Activated naive CD4-positive, alpha-beta T cell treated with anti-CD3 and anti-CD28 coated beads for 36 hours (primary cell): Measurements from ENCODE around the gene DNAH3. TPM values are rescaled to one million over a fixed set of nuclear protein-coding genes. Genes with fewer than 3 reads are reported as not detected.
"Not testable (repeated sequence)": the region's sequence is repeated elsewhere in the genome, so short reads cannot be mapped to it uniquely, and the experiment has no call there.

Source experiments
- CTCF ChIA-PET: fragments of 350-600 bp; sonication (Branson Sonifier 250); formaldehyde crosslinking; loops from one replicate; lab custom pipeline; 2021; ENCODE audit warnings: antibody characterized with exemption; lab: Charles Lee
- DNase-seq: peaks from one replicate; pipeline ENCODE4 v3.0.0-alpha.2; 2020
- H3K27ac Mint-ChIP-seq: one replicate; pipeline ENCODE4 v1.8.0; 2021; ENCODE audit warnings: mild to moderate bottlenecking, mixed read lengths
- H3K27me3 Mint-ChIP-seq: one replicate; pipeline ENCODE4 v1.8.0; 2021; ENCODE audit warnings: low read depth, mixed read lengths
- H3K36me3 Mint-ChIP-seq: one replicate; pipeline ENCODE4 v1.8.0; 2021; ENCODE audit warnings: low read depth, mixed read lengths
- H3K4me1 Mint-ChIP-seq: one replicate; pipeline ENCODE4 v1.8.0; 2021; ENCODE audit warnings: low read depth, mixed read lengths
- H3K4me3 Mint-ChIP-seq: one replicate; pipeline ENCODE4 v1.8.0; 2021; ENCODE audit warnings: mild to moderate bottlenecking, moderate library complexity, mixed read lengths
- H3K9me3 Mint-ChIP-seq: one replicate; pipeline ENCODE4 v1.8.0; 2021; ENCODE audit warnings: mixed read lengths
- intact Hi-C: fragments of 100-400 bp; cut with micrococcal nuclease; formaldehyde crosslinking; loops from one replicate; pipeline ENCODE4 v1.15.1; 2023
- total RNA-seq, 2 experiments: library from RNA; stranded (reverse); gene quantifications; one replicate each; pipeline ENCODE4 v1.2.3, GENCODE V29; 2021

Gene DNAH3
- total RNA-seq, 2 experiments from 2014 or later, result not detected

- CTCF ChIA-PET, result no interaction called here
- Mint-ChIP-seq H3K4me1 (no peaks in the 10 kb centered on the region), H3K36me3 (no peaks in the 10 kb centered on the region), H3K27me3 (peaks cover under 1% of the 10 kb centered on the region), H3K4me3 (no peak overlapping the region), H3K27ac (no peak overlapping the region), H3K9me3 (no peaks in the 10 kb centered on the region)
- intact Hi-C loops, result no loop called here
- no peak for DNase-seq
These were observed 145.6 kb downstream of the DNAH3 start for GRCh38 chr16:21005008-21005407.

- CTCF ChIA-PET, result interaction anchor here (3.3 kb wide), 1 partner anchor 151 kb away, joined by 13 read pairs; no protein-coding TSS in a partner anchor
- Mint-ChIP-seq H3K4me3 (no peak overlapping the region), H3K4me1 (no peaks in the 10 kb centered on the region), H3K27ac (no peak overlapping the region), H3K36me3 (no peaks in the 10 kb centered on the region), H3K27me3 (no peaks in the 10 kb centered on the region), H3K9me3 (no peaks in the 10 kb centered on the region)
- DNase-seq, result peak; percentile 55
- intact Hi-C loops, result loop anchor here (1.0 kb wide), 1 partner anchor 151 kb away; no protein-coding TSS in a partner anchor
These were observed 149.4 kb downstream of the DNAH3 start for GRCh38 chr16:21001262-21001661.

DNA sequence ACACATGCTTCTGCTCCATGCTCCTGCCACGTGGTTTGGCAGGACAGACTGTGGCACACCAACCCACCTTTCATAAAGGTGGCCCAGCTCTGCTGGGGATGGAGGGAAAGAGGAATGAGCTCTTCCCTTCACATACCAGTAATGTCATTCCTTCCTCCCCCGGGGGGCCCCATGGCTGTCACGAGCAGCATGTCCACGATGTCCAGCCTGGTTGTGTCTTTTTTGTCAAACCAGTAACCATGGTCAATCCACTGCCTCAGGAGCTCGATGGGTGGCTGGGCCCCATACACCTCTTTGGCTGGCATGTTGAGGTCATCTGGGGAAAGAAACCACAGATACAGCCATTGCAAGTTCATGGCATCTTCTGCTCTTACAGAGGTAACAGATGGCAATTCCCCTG, 153.5 kb downstream of the DNAH3 start:
- H3K27me3 Mint-ChIP-seq, result no peaks in the 10 kb centered on the region
- H3K4me3 Mint-ChIP-seq, result no peak overlapping the region
- no peaks in the 10 kb centered on the region for H3K4me1 Mint-ChIP-seq
- no peaks in the 10 kb centered on the region for H3K9me3 Mint-ChIP-seq
- H3K36me3 Mint-ChIP-seq, result no peaks in the 10 kb centered on the region
- intact Hi-C loops, result no loop called here
- H3K27ac Mint-ChIP-seq, result no peak overlapping the region
- CTCF ChIA-PET, result no interaction called here
- DNase-seq, result no peak

GRCh38 chr16:20995711-20996110, 154.9 kb downstream of the DNAH3 start:
- intact Hi-C loops, result no loop called here
- H3K9me3 Mint-ChIP-seq, result no peaks in the 10 kb centered on the region
- no peak for DNase-seq
- H3K36me3 Mint-ChIP-seq, result no peaks in the 10 kb centered on the region
- no peak overlapping the region for H3K4me3 Mint-ChIP-seq
- H3K27ac Mint-ChIP-seq, result no peak overlapping the region
- CTCF ChIA-PET, result no interaction called here
- no peaks in the 10 kb centered on the region for H3K4me1 Mint-ChIP-seq
- no peaks in the 10 kb centered on the region for H3K27me3 Mint-ChIP-seq

DNA sequence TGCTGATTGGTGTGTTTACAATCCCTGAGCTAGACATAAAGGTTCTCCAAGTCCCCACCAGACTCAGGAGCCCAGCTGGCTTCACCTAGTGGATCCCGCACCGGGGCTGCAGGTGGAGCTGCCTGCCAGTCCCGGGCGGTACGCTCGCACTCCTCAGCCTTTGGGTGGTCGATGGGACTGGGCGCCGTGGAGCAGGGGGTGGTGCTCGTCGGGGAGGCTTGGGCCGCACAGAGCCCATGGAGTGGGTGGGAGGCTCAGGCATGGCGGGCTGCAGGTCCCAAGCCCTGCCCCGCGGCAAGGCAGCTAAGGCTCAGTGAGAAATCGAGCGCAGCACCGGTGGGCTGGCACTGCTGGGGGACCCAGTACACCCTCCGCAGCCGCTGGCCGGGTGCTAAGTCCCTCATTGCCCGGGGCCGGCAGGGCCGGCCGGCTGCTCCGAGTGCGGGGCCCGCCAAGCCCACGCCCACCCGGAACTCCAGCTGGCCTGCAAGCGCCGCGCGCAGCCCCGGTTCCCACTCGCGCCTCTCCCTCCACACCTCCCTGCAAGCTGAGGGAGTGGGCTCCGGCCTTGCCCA, 161.1 kb downstream of the DNAH3 start:
- H3K36me3 Mint-ChIP-seq, H3K4me1 Mint-ChIP-seq, DNase-seq, intact Hi-C loops, H3K27me3 Mint-ChIP-seq, H3K27ac Mint-ChIP-seq, H3K4me3 Mint-ChIP-seq, H3K9me3 Mint-ChIP-seq: not testable (repeated sequence)
- CTCF ChIA-PET, result interaction anchor here (0.6 kb wide), 1 partner anchor 964 kb away, joined by 3 read pairs; no protein-coding TSS in a partner anchor

DNA sequence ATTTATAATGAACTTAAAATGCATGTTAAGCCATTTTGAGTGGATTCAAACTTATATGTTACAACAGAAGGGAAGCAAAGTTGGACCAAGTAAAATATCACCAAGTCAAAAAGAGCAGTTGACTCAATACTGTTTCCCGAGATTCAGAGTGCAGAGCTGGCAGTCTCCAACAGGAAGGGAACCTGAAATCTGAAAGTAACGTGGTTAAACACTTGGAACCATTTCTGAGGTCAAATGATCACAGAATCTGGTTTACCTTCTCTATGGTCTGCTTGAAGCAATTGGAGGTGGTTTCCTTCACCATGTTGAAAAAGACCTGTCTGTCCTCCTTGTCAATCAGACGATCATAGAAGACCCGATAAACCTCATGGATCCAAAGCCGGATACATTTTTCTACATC, 163.6 kb downstream of the DNAH3 start:
- no peak for DNase-seq
- Mint-ChIP-seq H3K9me3 (no peaks in the 10 kb centered on the region), H3K4me1 (no peaks in the 10 kb centered on the region), H3K27me3 (no peaks in the 10 kb centered on the region), H3K4me3 (no peak overlapping the region), H3K27ac (no peak overlapping the region), H3K36me3 (no peaks in the 10 kb centered on the region)
- CTCF ChIA-PET, result no interaction called here
- intact Hi-C loops, result no loop called here

GRCh38 chr16:20984019-20984418, 166.6 kb downstream of the DNAH3 start:
- no peak overlapping the region for H3K27ac Mint-ChIP-seq
- CTCF ChIA-PET, result no interaction called here
- no peaks in the 10 kb centered on the region for H3K36me3 Mint-ChIP-seq

GRCh38 chr16:20976576-20976975, 174.1 kb downstream of the DNAH3 start:
- Mint-ChIP-seq H3K4me3 (no peak overlapping the region), H3K9me3 (no peaks in the 10 kb centered on the region), H3K36me3 (no peaks in the 10 kb centered on the region), H3K27me3 (no peaks in the 10 kb centered on the region), H3K4me1 (no peaks in the 10 kb centered on the region), H3K27ac (no peak overlapping the region)
- intact Hi-C loops, result no loop called here
- CTCF ChIA-PET, result no interaction called here
- no peak for DNase-seq

More at GRCh38 chr16:20984019-20984418, 166.6 kb downstream of the DNAH3 start:
- intact Hi-C loops, result no loop called here
- Mint-ChIP-seq H3K27me3 (no peaks in the 10 kb centered on the region), H3K9me3 (no peaks in the 10 kb centered on the region), H3K4me3 (no peak overlapping the region), H3K4me1 (no peaks in the 10 kb centered on the region)
- no peak for DNase-seq

GRCh38 chr16:20973201-20973600, 177.4 kb downstream of the DNAH3 start:
- H3K4me1 Mint-ChIP-seq, H3K36me3 Mint-ChIP-seq, CTCF ChIA-PET, DNase-seq, H3K4me3 Mint-ChIP-seq, intact Hi-C loops, H3K27ac Mint-ChIP-seq, H3K9me3 Mint-ChIP-seq, H3K27me3 Mint-ChIP-seq: not testable (repeated sequence)

- intact Hi-C loops, result no loop called here
- Mint-ChIP-seq H3K4me1 (no peaks in the 10 kb centered on the region), H3K9me3 (no peaks in the 10 kb centered on the region), H3K27ac (no peak overlapping the region), H3K27me3 (no peaks in the 10 kb centered on the region), H3K36me3 (no peaks in the 10 kb centered on the region), H3K4me3 (no peak overlapping the region)
- DNase-seq, result no peak
- CTCF ChIA-PET, result no interaction called here
These were observed 179.2 kb downstream of the DNAH3 start for GRCh38 chr16:20971401-20971800.

DNA sequence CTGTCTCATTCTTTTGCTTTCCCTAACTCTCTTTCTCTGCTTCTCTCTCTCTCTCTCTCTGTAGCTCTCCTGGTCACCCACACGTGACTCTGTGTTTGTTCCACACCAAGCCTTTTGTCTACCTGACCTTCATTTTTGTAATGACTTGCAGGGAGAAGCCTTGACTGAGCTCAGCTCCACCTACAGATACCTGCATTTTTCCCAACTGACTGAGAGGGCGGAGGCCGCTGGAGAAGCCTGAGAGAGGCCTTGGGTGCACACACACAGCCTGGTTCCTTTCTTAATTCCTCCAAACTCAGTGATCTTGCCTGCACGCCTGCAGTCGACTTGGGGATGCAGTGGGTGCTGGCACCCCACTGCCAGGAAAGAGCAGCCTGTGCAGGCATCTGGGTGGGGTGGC, 181.3 kb downstream of the DNAH3 start:
- CTCF ChIA-PET, result no interaction called here
- no peaks in the 10 kb centered on the region for H3K4me1 Mint-ChIP-seq

DNA sequence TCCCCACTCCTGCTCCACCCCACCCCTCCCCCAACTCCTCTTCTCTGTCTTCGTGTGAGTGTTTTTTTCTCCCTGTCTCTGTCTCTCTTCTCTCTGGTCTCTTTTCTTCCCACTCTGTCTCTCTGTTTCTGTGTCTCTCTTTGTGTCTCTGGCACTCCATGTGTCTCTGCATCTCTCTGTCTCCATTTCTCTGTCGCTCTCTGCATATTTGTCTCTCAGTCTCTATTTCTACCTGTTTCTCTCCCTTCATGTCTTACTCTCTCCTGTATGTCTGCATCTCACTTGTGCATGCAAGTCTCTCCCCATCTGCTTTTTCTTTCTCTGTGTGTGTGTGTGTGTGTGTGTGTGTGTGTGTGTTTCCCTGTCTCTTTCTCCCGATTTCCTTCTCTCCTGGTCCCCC, 181.9 kb downstream of the DNAH3 start:
- H3K9me3 Mint-ChIP-seq, result no peaks in the 10 kb centered on the region
- DNase-seq, result no peak
- CTCF ChIA-PET, result no interaction called here
- intact Hi-C loops, result no loop called here
- H3K36me3 Mint-ChIP-seq, result no peaks in the 10 kb centered on the region
- no peak overlapping the region for H3K4me3 Mint-ChIP-seq
- H3K4me1 Mint-ChIP-seq, result no peaks in the 10 kb centered on the region
- H3K27me3 Mint-ChIP-seq, result no peaks in the 10 kb centered on the region
- no peak overlapping the region for H3K27ac Mint-ChIP-seq

More for the DNA sequence above, 181.3 kb downstream of the DNAH3 start:
- H3K27me3 Mint-ChIP-seq, result no peaks in the 10 kb centered on the region
- no peaks in the 10 kb centered on the region for H3K36me3 Mint-ChIP-seq
- DNase-seq, result no peak
- no peak overlapping the region for H3K4me3 Mint-ChIP-seq
- no peaks in the 10 kb centered on the region for H3K9me3 Mint-ChIP-seq
- intact Hi-C loops, result no loop called here
- H3K27ac Mint-ChIP-seq, result no peak overlapping the region

DNA sequence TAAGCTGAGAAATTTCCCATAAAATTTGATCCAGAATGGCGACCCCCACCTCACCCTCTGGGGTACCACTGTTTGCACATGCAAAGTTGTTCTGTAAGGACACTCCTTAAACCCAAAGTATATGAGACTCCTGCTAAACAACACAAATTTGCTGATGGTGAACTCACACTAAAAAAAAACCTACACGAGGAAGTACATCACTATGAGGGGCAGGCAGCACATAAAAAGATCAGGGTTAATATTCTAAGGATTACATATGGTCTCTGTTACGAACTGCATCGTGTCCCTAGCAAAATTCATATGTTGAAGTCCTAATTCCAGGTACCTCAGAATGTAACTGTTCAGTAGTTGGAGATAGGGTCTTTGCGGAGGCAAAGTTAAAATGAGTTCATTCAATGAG, 189.7 kb downstream of the DNAH3 start:
- Mint-ChIP-seq H3K9me3 (no peaks in the 10 kb centered on the region), H3K4me3 (no peak overlapping the region), H3K27me3 (no peaks in the 10 kb centered on the region), H3K27ac (no peak overlapping the region), H3K4me1 (no peaks in the 10 kb centered on the region), H3K36me3 (no peaks in the 10 kb centered on the region)
- no peak for DNase-seq
- CTCF ChIA-PET, result interaction anchor here (0.7 to 1.0 kb wide), 3 partner anchors 32 to 123 kb away, joined by 3 read pairs; no protein-coding TSS in a partner anchor
- intact Hi-C loops, result no loop called here
